Thyroid gland (tissue), 4 donors: ENCODE results near the gene DIS3L.

ENCODE experiments used
- POLR2A ChIP-seq, 2 donors: fragments of 450-650 bp; IDR thresholded peaks; one replicate each; pipeline ENCODE4 v1.6.1; 2017; ENCODE audit warnings: antibody characterized with exemption in 2 of 2, mild to moderate bottlenecking in 2 of 2, moderate library complexity in 1 of 2
- TF ChIP-seq, protein P1 (sequence below), 6 experiments: fragments of 200-600 bp in 3 of 6; fragments of 450-650 bp in 3 of 6; sonication (generic) in 3 of 6; IDR thresholded peaks; one replicate each; pipeline ENCODE4 v1.5.1; 2016 to 2019; ENCODE audit warnings: antibody characterized with exemption in 6 of 6, mild to moderate bottlenecking in 2 of 6, inconsistent platforms in 1 of 6, moderate library complexity in 1 of 6

GRCh38 chr15:66323312-66323928, 30.1 kb downstream of the DIS3L start:
- TF ChIP-seq, protein P1, sequence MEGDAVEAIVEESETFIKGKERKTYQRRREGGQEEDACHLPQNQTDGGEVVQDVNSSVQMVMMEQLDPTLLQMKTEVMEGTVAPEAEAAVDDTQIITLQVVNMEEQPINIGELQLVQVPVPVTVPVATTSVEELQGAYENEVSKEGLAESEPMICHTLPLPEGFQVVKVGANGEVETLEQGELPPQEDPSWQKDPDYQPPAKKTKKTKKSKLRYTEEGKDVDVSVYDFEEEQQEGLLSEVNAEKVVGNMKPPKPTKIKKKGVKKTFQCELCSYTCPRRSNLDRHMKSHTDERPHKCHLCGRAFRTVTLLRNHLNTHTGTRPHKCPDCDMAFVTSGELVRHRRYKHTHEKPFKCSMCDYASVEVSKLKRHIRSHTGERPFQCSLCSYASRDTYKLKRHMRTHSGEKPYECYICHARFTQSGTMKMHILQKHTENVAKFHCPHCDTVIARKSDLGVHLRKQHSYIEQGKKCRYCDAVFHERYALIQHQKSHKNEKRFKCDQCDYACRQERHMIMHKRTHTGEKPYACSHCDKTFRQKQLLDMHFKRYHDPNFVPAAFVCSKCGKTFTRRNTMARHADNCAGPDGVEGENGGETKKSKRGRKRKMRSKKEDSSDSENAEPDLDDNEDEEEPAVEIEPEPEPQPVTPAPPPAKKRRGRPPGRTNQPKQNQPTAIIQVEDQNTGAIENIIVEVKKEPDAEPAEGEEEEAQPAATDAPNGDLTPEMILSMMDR (IDR thresholded peaks at IDR 0.05): no peak
- no peak for TF ChIP-seq POLR2A (IDR thresholded peaks at IDR 0.05)
